ENCODE results near the gene CASK. TPM values are rescaled to one million over a fixed set of nuclear protein-coding genes. Genes with fewer than 3 reads are reported as not detected.

Gene CASK
- total RNA-seq, 1 experiment from 2014 or later: 163 TPM

DNA sequence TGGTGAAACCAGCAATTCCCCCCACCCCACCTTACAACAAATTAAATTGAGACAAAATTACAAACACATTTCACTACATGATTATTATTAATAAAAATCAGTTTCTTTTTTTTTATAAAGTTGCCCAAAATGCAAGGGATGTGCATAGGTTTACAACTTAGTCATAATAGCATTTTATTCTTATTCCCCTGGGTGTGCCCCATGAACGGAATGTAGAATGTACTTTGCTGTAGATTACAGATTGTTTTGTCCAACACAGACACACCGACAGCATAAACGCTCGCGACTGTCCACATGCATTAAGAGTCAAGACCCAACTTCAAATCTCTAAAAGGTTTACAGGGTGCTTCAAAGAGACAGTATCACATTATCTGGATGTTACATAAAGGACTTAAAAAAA lies 403.9 kb downstream of the CASK start:
- no peaks in the 10 kb centered on the region for H3K36me3 ChIP-seq (ENCODE audit: control insufficient read depth, insufficient read depth, low read length)
- Mint-ChIP-seq H3K27me3 (ENCODE audit: insufficient read depth, unreplicated experiment) (no peaks in the 10 kb centered on the region), H3K9me3 (ENCODE audit: unreplicated experiment) (no peaks in the 10 kb centered on the region), H3K4me3 (ENCODE audit: unreplicated experiment) (no peak overlapping the region), H3K4me1 (ENCODE audit: low read depth, unreplicated experiment) (no peaks in the 10 kb centered on the region), H3K36me3 (ENCODE audit: insufficient read depth, unreplicated experiment) (peaks cover 32% of the 10 kb centered on the region), H3K27ac (ENCODE audit: unreplicated experiment) (no peak overlapping the region)
- BruUV-seq (replicated peaks): no TSS peak
- no peaks in the 10 kb centered on the region for H3K9me3 ChIP-seq
- intact Hi-C loops (cut with micrococcal nuclease; ENCODE audit: unreplicated experiment): no loop called here
- 0 out of 2 replicates have a peak, but pooled peaks cover 3% of the 10 kb centered on the region for H3K4me1 ChIP-seq
- TF ChIP-seq, protein P1, sequence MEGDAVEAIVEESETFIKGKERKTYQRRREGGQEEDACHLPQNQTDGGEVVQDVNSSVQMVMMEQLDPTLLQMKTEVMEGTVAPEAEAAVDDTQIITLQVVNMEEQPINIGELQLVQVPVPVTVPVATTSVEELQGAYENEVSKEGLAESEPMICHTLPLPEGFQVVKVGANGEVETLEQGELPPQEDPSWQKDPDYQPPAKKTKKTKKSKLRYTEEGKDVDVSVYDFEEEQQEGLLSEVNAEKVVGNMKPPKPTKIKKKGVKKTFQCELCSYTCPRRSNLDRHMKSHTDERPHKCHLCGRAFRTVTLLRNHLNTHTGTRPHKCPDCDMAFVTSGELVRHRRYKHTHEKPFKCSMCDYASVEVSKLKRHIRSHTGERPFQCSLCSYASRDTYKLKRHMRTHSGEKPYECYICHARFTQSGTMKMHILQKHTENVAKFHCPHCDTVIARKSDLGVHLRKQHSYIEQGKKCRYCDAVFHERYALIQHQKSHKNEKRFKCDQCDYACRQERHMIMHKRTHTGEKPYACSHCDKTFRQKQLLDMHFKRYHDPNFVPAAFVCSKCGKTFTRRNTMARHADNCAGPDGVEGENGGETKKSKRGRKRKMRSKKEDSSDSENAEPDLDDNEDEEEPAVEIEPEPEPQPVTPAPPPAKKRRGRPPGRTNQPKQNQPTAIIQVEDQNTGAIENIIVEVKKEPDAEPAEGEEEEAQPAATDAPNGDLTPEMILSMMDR (IDR thresholded peaks at IDR 0.05; ENCODE audit: insufficient read depth in 1 of 2, low read depth in 1 of 2, low read length in 1 of 2, severe bottlenecking in 1 of 2, unreplicated experiment in 1 of 2): no peak
- no peaks in the 10 kb centered on the region for H3K27me3 ChIP-seq (replicated peaks; ENCODE audit: control insufficient read depth, insufficient read depth, low read length)
- DNase-seq: no peak
- POLR2A ChIA-PET: no interaction called here
- CTCF ChIA-PET: no interaction called here
- H3K4me3 ChIP-seq (ENCODE audit: low read depth, low read length): no peak overlapping the region

DNA sequence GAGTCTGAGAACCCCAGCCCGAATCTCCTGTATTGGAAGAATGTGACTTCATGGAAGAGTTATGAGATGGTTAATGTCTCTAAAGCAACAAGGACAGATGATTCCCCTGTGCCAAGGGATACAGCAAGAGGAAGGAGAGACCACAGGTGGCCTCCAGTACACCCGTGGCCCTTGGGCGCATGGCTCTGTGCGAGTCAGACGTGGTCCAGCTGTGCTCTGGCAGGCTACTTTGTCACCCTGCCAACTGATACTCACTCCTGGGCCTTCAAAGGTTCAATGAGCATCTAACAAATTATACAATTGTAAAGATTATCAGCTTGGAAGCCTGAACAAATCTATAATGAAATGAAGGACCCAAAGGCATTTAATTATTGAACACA lies 404.5 kb downstream of the CASK start:
- no peaks in the 10 kb centered on the region for H3K27me3 Mint-ChIP-seq (ENCODE audit: insufficient read depth, unreplicated experiment)
- no peaks in the 10 kb centered on the region for H3K9me3 Mint-ChIP-seq (ENCODE audit: unreplicated experiment)
- no peak for DNase-seq
- POLR2A ChIA-PET: no interaction called here
- CTCF ChIA-PET: no interaction called here
- intact Hi-C loops (cut with micrococcal nuclease; ENCODE audit: unreplicated experiment): no loop called here
- no peak overlapping the region for H3K4me3 ChIP-seq (ENCODE audit: low read depth, low read length)
- no peaks in the 10 kb centered on the region for H3K9me3 ChIP-seq
- 0 out of 2 replicates have a peak, but pooled peaks cover 3% of the 10 kb centered on the region for H3K4me1 ChIP-seq
- no peaks in the 10 kb centered on the region for H3K4me1 Mint-ChIP-seq (ENCODE audit: low read depth, unreplicated experiment)
- H3K36me3 ChIP-seq (ENCODE audit: control insufficient read depth, insufficient read depth, low read length): no peaks in the 10 kb centered on the region
- H3K4me3 Mint-ChIP-seq (ENCODE audit: unreplicated experiment): no peak overlapping the region
- H3K27ac Mint-ChIP-seq (ENCODE audit: unreplicated experiment): no peak overlapping the region
- peaks cover 28% of the 10 kb centered on the region for H3K36me3 Mint-ChIP-seq (ENCODE audit: insufficient read depth, unreplicated experiment)
- H3K27me3 ChIP-seq (replicated peaks; ENCODE audit: control insufficient read depth, insufficient read depth, low read length): no peaks in the 10 kb centered on the region
- TF ChIP-seq, protein P1 (IDR thresholded peaks at IDR 0.05; ENCODE audit: insufficient read depth in 1 of 2, low read depth in 1 of 2, low read length in 1 of 2, severe bottlenecking in 1 of 2, unreplicated experiment in 1 of 2): no peak
- no TSS peak for BruUV-seq (replicated peaks)

DNA sequence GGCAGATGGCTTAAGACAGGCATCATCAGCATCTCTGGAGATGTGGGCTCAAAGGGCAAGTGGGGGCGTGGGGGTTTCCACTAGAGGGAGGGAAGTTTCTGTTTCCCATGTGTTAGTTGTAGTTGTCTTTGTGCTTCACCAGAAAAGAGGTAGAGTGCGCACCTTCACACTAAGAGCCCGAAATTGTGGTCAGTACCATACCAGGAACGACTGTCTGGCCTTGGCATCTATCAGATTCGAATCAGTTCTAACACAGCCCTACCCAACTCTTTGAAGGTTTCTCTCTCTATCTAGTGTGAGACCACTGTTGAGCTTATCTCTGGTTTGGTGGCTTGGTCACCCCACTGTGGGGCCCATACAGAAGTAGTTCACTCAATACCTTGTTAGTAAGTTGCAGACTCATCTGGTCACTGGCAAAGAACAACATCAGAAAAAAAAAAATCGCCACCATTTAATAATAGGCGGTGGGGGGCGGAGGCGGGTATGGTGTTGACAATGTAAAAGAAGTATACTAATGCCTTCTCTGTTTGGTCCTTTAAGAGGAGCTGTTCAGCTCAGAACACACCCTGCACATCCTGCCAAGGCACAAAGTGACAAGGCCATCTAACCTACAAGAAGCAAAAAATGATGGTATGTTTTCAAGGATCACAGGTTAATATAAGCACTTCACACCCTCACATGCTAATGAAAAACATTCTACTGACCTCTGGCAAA lies 405.1 kb downstream of the CASK start:
- Mint-ChIP-seq H3K27me3 (ENCODE audit: insufficient read depth, unreplicated experiment) (no peaks in the 10 kb centered on the region), H3K4me3 (ENCODE audit: unreplicated experiment) (no peak overlapping the region), H3K9me3 (ENCODE audit: unreplicated experiment) (no peaks in the 10 kb centered on the region), H3K27ac (ENCODE audit: unreplicated experiment) (no peak overlapping the region), H3K36me3 (ENCODE audit: insufficient read depth, unreplicated experiment) (peaks cover 28% of the 10 kb centered on the region), H3K4me1 (ENCODE audit: low read depth, unreplicated experiment) (no peaks in the 10 kb centered on the region)
- Histone ChIP-seq H3K9me3 (no peaks in the 10 kb centered on the region), H3K27me3 (replicated peaks; ENCODE audit: control insufficient read depth, insufficient read depth, low read length) (no peaks in the 10 kb centered on the region), H3K4me1 (0 out of 2 replicates have a peak, but pooled peaks cover 3% of the 10 kb centered on the region), H3K36me3 (ENCODE audit: control insufficient read depth, insufficient read depth, low read length) (no peaks in the 10 kb centered on the region), H3K4me3 (ENCODE audit: low read depth, low read length) (no peak overlapping the region)
- no TSS peak for BruUV-seq (replicated peaks)
- CTCF ChIA-PET: no interaction called here
- intact Hi-C loops (cut with micrococcal nuclease; ENCODE audit: unreplicated experiment): no loop called here
- POLR2A ChIA-PET: no interaction called here
- TF ChIP-seq, protein P1 (IDR thresholded peaks at IDR 0.05; ENCODE audit: insufficient read depth in 1 of 2, low read depth in 1 of 2, low read length in 1 of 2, severe bottlenecking in 1 of 2, unreplicated experiment in 1 of 2): no peak
- no peak for DNase-seq
